ENCODE data around the gene INS. TPM values are rescaled to one million over a fixed set of nuclear protein-coding genes. Genes with fewer than 3 reads are reported as not detected.

The INS gene
- total RNA-seq, result not detected

GRCh38 chr11:2160736-2161259 is at the start of gene INS:
Gene INS, minus strand, starts transcription at chr11:2161209. Its CDS starts 238 bp downstream, at chr11:2160971.
- Histone ChIP-seq H3K27me3 (replicated peaks; ENCODE audit: insufficient read depth) (no peaks in the 10 kb centered on the region), H3K36me3 (no peaks in the 10 kb centered on the region), H3K4me1 (replicated peaks) (no peaks in the 10 kb centered on the region), H3K27ac (no peak within 1 kb of the TSS), H3K9me3 (no peaks in the 10 kb centered on the region), H3K4me3 (no peak within 1 kb of the TSS)
- 84% methylated on average over 13 of the region's 13 CpGs for WGBS
- no peak for DNase-seq (ENCODE audit: low spot score)
- no peak for TF ChIP-seq POLR2AphosphoS5 (IDR thresholded peaks at IDR 0.05)
- TF ChIP-seq, protein P1, sequence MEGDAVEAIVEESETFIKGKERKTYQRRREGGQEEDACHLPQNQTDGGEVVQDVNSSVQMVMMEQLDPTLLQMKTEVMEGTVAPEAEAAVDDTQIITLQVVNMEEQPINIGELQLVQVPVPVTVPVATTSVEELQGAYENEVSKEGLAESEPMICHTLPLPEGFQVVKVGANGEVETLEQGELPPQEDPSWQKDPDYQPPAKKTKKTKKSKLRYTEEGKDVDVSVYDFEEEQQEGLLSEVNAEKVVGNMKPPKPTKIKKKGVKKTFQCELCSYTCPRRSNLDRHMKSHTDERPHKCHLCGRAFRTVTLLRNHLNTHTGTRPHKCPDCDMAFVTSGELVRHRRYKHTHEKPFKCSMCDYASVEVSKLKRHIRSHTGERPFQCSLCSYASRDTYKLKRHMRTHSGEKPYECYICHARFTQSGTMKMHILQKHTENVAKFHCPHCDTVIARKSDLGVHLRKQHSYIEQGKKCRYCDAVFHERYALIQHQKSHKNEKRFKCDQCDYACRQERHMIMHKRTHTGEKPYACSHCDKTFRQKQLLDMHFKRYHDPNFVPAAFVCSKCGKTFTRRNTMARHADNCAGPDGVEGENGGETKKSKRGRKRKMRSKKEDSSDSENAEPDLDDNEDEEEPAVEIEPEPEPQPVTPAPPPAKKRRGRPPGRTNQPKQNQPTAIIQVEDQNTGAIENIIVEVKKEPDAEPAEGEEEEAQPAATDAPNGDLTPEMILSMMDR (IDR thresholded peaks at IDR 0.05), result no peak
- TF ChIP-seq POLR2A (IDR thresholded peaks at IDR 0.05), result no peak
- intact Hi-C loops (cut with DNase I), result no loop called here

DNA sequence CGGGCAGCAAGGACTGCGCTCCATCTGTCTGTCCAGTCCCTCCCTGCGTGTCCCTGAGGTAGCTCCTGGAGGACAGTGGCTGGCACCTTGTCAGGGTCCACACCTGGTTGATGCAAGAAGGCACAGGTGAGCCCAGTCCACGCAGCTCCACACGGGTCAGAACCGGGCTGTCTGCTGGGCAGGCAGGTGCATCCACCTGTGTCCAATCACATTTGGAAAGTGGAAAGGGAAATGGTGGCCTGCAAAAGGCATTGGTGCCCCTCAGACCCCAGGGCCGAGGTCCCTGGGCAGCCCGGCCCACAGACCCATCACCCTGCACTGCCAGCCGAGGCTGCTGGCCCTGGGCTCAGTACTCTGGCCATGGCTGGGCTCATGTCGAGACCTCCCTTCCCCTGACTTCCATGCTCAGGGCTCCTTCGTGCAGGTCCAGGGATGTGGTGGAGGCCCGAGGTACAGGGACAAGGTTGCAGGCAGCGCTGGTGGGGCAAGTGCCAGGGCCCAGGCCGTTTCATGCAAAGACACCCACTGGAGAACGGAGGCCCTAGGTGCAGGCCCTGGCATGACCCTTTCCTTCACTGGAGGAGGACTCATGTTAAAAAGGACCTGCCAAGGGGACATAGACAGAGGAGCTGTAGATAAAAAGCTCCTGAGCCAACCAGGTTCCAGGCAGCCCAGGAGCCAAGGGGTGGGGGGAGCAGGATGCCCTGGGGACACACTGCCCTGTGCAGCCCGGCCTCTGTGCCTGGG is 49.5 kb upstream of the INS start:
- WGBS, result 75% methylated on average over 16 of the region's 16 CpGs
- Histone ChIP-seq H3K4me1 (replicated peaks) (no peaks in the 10 kb centered on the region), H3K9me3 (no peaks in the 10 kb centered on the region), H3K4me3 (no peak overlapping the region), H3K27ac (no peak overlapping the region), H3K27me3 (replicated peaks; ENCODE audit: insufficient read depth) (no peaks in the 10 kb centered on the region), H3K36me3 (no peaks in the 10 kb centered on the region)
- no peak for TF ChIP-seq POLR2AphosphoS5 (IDR thresholded peaks at IDR 0.05)
- TF ChIP-seq, protein P1 (IDR thresholded peaks at IDR 0.05), result no peak
- TF ChIP-seq POLR2A (IDR thresholded peaks at IDR 0.05), result no peak
- DNase-seq (ENCODE audit: low spot score), result no peak
- intact Hi-C loops (cut with DNase I), result no loop called here

DNA sequence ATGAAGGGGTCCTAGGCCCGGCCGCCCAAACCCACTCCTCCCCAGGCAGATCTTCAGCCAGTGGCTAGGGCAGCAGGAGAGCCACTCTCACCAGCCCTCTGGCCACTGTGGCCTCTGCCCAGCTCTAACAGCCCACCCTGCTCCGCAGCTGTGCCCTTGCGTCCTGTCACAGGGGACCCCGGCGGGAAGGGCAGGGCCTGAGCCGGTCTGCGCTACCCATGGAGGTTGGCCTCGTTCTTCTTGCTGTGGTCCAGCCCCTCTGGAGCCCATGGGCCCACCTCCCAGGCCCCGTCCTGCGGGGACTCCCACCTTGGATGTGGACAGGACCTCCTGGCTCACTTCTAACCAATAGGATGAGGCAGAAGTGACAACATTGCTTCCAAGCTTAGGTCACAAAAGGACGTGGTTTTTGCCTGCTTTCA is 48.9 kb upstream of the INS start:
- Histone ChIP-seq H3K36me3 (no peaks in the 10 kb centered on the region), H3K4me3 (no peak overlapping the region), H3K9me3 (no peaks in the 10 kb centered on the region), H3K27me3 (replicated peaks; ENCODE audit: insufficient read depth) (no peaks in the 10 kb centered on the region), H3K4me1 (replicated peaks) (no peaks in the 10 kb centered on the region), H3K27ac (no peak overlapping the region)
- WGBS, result 87% methylated on average over 12 of the region's 12 CpGs
- no peak for TF ChIP-seq POLR2A (IDR thresholded peaks at IDR 0.05)
- TF ChIP-seq POLR2AphosphoS5 (IDR thresholded peaks at IDR 0.05), result no peak
- TF ChIP-seq, protein P1 (IDR thresholded peaks at IDR 0.05), result no peak
- peak; percentile 3 for DNase-seq (ENCODE audit: low spot score)
- intact Hi-C loops (cut with DNase I), result no loop called here

GRCh38 chr11:2209370-2209801 is 48.4 kb upstream of the INS start:
- H3K4me3 ChIP-seq, result no peak overlapping the region
- no peak for DNase-seq (ENCODE audit: low spot score)
- TF ChIP-seq, protein P1 (IDR thresholded peaks at IDR 0.05), result no peak
- no peak for TF ChIP-seq POLR2A (IDR thresholded peaks at IDR 0.05)
- TF ChIP-seq POLR2AphosphoS5 (IDR thresholded peaks at IDR 0.05), result no peak
- H3K9me3 ChIP-seq, result no peaks in the 10 kb centered on the region
- no peak overlapping the region for H3K27ac ChIP-seq
- 96% methylated on average over 11 of the region's 11 CpGs for WGBS
- intact Hi-C loops (cut with DNase I), result no loop called here
- no peaks in the 10 kb centered on the region for H3K27me3 ChIP-seq (replicated peaks; ENCODE audit: insufficient read depth)
- no peaks in the 10 kb centered on the region for H3K36me3 ChIP-seq
- no peaks in the 10 kb centered on the region for H3K4me1 ChIP-seq (replicated peaks)

Data from prostate gland (tissue), 2 donors.